CD4-positive, alpha-beta T cell (primary cell): ENCODE results near the gene OR8I2. TPM values are rescaled to one million over a fixed set of nuclear protein-coding genes. Genes with fewer than 3 reads are reported as not detected.

ENCODE experiments used
- ATAC-seq: fragments of 200-7000 bp; cut with Tn5 transposase; one replicate; pipeline ENCODE4 v1.10.0; 2022; ENCODE audit warnings: mild to moderate bottlenecking; ENCODE audit not compliant: poor library complexity
- CTCF ChIA-PET: fragments of 350-600 bp; sonication (Branson Sonifier 250); formaldehyde crosslinking; loops from one replicate; lab custom pipeline; 2021; ENCODE audit warnings: antibody characterized with exemption, inconsistent platforms; lab: Charles Lee
- POLR2A ChIA-PET: fragments of 350-600 bp; sonication (Branson Sonifier 250); formaldehyde crosslinking; loops from one replicate; lab custom pipeline; 2021; ENCODE audit warnings: antibody characterized with exemption, inconsistent platforms; lab: Charles Lee
- DNase-seq, 14 experiments: peaks; one replicate each; pipeline ENCODE4 v3.0.0-alpha.2; 2013 to 2020; ENCODE audit warnings: mixed read lengths in 2 of 14
- H3K27ac ChIP-seq, 2 donors: one replicate each; pipeline versions ENCODE4 v1.5.1 to v1.7.0; 2013; ENCODE audit warnings: low read length in 2 of 2, low read depth in 1 of 2, mild to moderate bottlenecking in 1 of 2
- H3K27me3 ChIP-seq, 2 experiments: 1 replicate in 1 of 2; 2 replicates in 1 of 2; pipeline versions ENCODE4 v1.6.1 to v1.7.0; 2013; ENCODE audit warnings: low read length in 2 of 2, control low read depth in 1 of 2, mild to moderate bottlenecking in 1 of 2, moderate library complexity in 1 of 2; ENCODE audit not compliant: insufficient read depth in 2 of 2, control insufficient read depth in 1 of 2
- H3K36me3 ChIP-seq: one replicate; pipeline ENCODE4 v1.6.1; 2013; ENCODE audit warnings: low read length, control low read depth; ENCODE audit not compliant: insufficient read depth
- H3K4me1 ChIP-seq: one replicate; pipeline ENCODE4 v1.6.1; 2013; ENCODE audit warnings: low read length, control low read depth; ENCODE audit not compliant: insufficient read depth
- H3K4me3 ChIP-seq: one replicate; pipeline ENCODE4 v1.5.1; 2013; ENCODE audit warnings: mild to moderate bottlenecking, low read length, moderate library complexity
- H3K9me3 ChIP-seq, 2 experiments: 1 replicate in 1 of 2; 2 replicates in 1 of 2; pipeline versions ENCODE4 v1.6.1 to v1.7.0; 2013; ENCODE audit warnings: low read length in 2 of 2, mild to moderate bottlenecking in 2 of 2, control low read depth in 1 of 2, moderate library complexity in 1 of 2; ENCODE audit not compliant: control insufficient read depth in 1 of 2, insufficient read depth in 1 of 2
- H3K27ac Mint-ChIP-seq: one replicate; pipeline ENCODE4 v1.8.0; 2020; ENCODE audit warnings: mixed read lengths
- H3K27me3 Mint-ChIP-seq: one replicate; pipeline ENCODE4 v1.8.0; 2021; ENCODE audit warnings: mixed read lengths
- H3K36me3 Mint-ChIP-seq: one replicate; pipeline ENCODE4 v1.8.0; 2021; ENCODE audit warnings: low read depth, mixed read lengths
- H3K4me1 Mint-ChIP-seq: one replicate; pipeline ENCODE4 v1.8.0; 2021; ENCODE audit warnings: low read depth, mixed read lengths
- H3K4me3 Mint-ChIP-seq: one replicate; pipeline ENCODE4 v1.8.0; 2020; ENCODE audit warnings: mild to moderate bottlenecking, mixed read lengths
- H3K9me3 Mint-ChIP-seq: one replicate; pipeline ENCODE4 v1.8.0; 2020; ENCODE audit warnings: mixed read lengths
- intact Hi-C, 2 experiments: fragments of 100-400 bp; cut with DNase I in 1 of 2; cut with micrococcal nuclease in 1 of 2; formaldehyde crosslinking; loops; one replicate each; pipeline versions ENCODE4 v1.15.1 to v1.9.0; 2023 to 2025; cut with DNase I, micrococcal nuclease
- polyA plus RNA-seq, 2 donors: library from polyadenylated mRNA; unstranded; fragments of 120-200 nt; gene quantifications; one replicate each; pipeline ENCODE4 v1.2.1, GENCODE V29; 2013
- total RNA-seq, 174 experiments: library from RNA in 2 of 174; stranded (reverse) in 2 of 174; gene quantifications; one replicate each; pipeline ENCODE4 v1.2.3 and lab custom pipeline; 2021 to 2026
- TF ChIP-seq, protein P1 (sequence below): fragments of 200-600 bp; IDR thresholded peaks from one replicate; pipeline ENCODE4 v1.8.0; 2022; ENCODE audit warnings: antibody characterized with exemption, mild to moderate bottlenecking

Gene OR8I2
- total RNA-seq = not detected
- polyA plus RNA-seq (2013, experiment 1 of 2) = not detected
- not detected for polyA plus RNA-seq (2013, experiment 2 of 2)
- total RNA-seq (lab: John Stamatoyannopoulos, UW) = 0 reads per million in 172 experiments

DNA sequence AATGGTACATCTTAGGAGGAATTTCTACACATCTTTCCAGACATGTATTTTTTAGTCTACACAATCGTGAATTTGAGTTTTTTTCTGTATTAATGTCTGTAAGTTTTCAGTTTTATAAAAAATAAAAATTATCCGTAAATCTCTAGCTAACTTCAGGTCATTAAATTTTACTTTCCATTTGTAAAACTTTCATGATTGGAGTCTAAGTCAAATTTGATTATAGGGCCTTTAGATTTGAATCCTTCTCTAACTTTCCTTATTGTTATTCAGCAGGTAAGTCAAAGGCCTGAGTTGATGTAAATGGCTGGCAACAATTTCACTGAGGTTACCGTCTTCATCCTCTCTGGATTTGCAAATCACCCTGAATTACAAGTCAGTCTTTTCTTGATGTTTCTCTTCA lies at the start of gene OR8I2:
Gene OR8I2, plus strand, starts transcription at position 301 of the 400 bp plus-strand sequence. Its CDS starts 0 bp downstream, at position 301.
- H3K27me3 ChIP-seq = no peaks in the 10 kb centered on the region
- no peak for ATAC-seq

DNA sequence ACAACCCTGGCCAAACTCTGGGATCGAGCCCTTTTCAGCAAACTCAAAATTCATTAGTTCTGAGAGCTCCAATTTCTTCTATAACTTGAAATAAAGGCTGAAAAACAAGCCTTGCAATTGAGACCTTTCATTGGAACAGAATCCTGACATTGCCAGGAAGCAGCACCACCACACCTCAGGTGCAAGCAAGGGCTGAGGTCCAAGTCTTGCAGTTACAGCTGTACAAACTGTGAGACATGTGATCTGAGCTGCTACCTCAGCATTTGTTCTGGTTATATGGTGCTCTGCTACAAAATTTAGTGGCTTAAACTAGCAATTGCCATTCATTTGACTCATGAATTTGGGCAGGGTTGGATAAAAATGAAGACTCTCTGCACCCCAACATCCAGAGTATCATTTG lies 47.6 kb upstream of the OR8I2 start:
- no peaks in the 10 kb centered on the region for H3K27me3 Mint-ChIP-seq
- ATAC-seq (no peak), DNase-seq (no peak)
- no peak overlapping the region for H3K4me3 Mint-ChIP-seq
- no peak overlapping the region for H3K4me3 ChIP-seq
- TF ChIP-seq, protein P1, sequence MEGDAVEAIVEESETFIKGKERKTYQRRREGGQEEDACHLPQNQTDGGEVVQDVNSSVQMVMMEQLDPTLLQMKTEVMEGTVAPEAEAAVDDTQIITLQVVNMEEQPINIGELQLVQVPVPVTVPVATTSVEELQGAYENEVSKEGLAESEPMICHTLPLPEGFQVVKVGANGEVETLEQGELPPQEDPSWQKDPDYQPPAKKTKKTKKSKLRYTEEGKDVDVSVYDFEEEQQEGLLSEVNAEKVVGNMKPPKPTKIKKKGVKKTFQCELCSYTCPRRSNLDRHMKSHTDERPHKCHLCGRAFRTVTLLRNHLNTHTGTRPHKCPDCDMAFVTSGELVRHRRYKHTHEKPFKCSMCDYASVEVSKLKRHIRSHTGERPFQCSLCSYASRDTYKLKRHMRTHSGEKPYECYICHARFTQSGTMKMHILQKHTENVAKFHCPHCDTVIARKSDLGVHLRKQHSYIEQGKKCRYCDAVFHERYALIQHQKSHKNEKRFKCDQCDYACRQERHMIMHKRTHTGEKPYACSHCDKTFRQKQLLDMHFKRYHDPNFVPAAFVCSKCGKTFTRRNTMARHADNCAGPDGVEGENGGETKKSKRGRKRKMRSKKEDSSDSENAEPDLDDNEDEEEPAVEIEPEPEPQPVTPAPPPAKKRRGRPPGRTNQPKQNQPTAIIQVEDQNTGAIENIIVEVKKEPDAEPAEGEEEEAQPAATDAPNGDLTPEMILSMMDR = no peak
- intact Hi-C loops = no loop called here
- H3K9me3 Mint-ChIP-seq = peaks cover 9% of the 10 kb centered on the region
- H3K9me3 ChIP-seq = peaks cover 0 to 7% of the 10 kb centered on the region in 2 experiments
- no peaks in the 10 kb centered on the region for H3K36me3 ChIP-seq
- H3K4me1 ChIP-seq = no peaks in the 10 kb centered on the region
- H3K27ac Mint-ChIP-seq = no peak overlapping the region
- H3K27ac ChIP-seq = no peak overlapping the region
- H3K36me3 Mint-ChIP-seq = no peaks in the 10 kb centered on the region
- ChIA-PET CTCF (no interaction called here), POLR2A (no interaction called here)
- H3K4me1 Mint-ChIP-seq = no peaks in the 10 kb centered on the region
- no peaks in the 10 kb centered on the region for H3K27me3 ChIP-seq

More for the DNA sequence above, at the start of gene OR8I2:
- Mint-ChIP-seq H3K4me3 (no peak within 1 kb of the TSS), H3K9me3 (peaks cover 8% of the 10 kb centered on the region), H3K36me3 (no peaks in the 10 kb centered on the region), H3K27me3 (no peaks in the 10 kb centered on the region), H3K27ac (no peak within 1 kb of the TSS), H3K4me1 (no peaks in the 10 kb centered on the region)
- DNase-seq = no peak
- TF ChIP-seq, protein P1 = no peak
- H3K4me3 ChIP-seq = no peak within 1 kb of the TSS
- H3K4me1 ChIP-seq = no peaks in the 10 kb centered on the region
- H3K27ac ChIP-seq = no peak within 1 kb of the TSS
- H3K36me3 ChIP-seq = no peaks in the 10 kb centered on the region
- POLR2A ChIA-PET = no interaction called here
- H3K9me3 ChIP-seq = peaks cover 0 to 3% of the 10 kb centered on the region in 2 experiments
- CTCF ChIA-PET = no interaction called here
- intact Hi-C loops = no loop called here

DNA sequence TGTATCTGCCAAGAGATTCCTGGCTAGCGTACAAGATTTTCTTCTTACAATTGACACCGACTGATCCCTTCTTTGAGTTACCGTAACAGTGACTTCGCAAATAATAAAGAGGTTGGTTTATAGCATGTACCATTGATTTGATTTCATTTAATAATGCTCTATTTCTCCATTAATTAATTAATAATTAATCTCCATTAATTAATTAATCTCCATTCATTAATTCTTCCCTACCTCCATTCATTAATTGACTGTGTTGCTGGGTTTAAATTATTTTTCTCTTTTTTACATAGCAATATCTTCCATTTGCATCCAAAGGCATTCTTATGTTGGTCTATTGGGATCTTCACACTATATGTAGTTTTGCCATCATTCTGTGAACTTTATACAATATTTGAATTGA lies 44.6 kb upstream of the OR8I2 start:
- Histone ChIP-seq H3K9me3 (peaks cover 3 to 7% of the 10 kb centered on the region in 2 experiments), H3K36me3 (no peaks in the 10 kb centered on the region), H3K27me3 (no peaks in the 10 kb centered on the region), H3K27ac (no peak overlapping the region), H3K4me3 (no peak overlapping the region), H3K4me1 (no peaks in the 10 kb centered on the region)
- no peaks in the 10 kb centered on the region for H3K36me3 Mint-ChIP-seq
- intact Hi-C loops = no loop called here
- no peak for ATAC-seq
- peaks cover 11% of the 10 kb centered on the region for H3K9me3 Mint-ChIP-seq
- H3K4me3 Mint-ChIP-seq = no peak overlapping the region
- CTCF ChIA-PET = no interaction called here
- POLR2A ChIA-PET = no interaction called here
- no peaks in the 10 kb centered on the region for H3K4me1 Mint-ChIP-seq
- no peaks in the 10 kb centered on the region for H3K27me3 Mint-ChIP-seq
- TF ChIP-seq, protein P1 = no peak
- H3K27ac Mint-ChIP-seq = no peak overlapping the region
- DNase-seq = no peak
